Esophagus muscularis mucosa (tissue), 3 donors: ENCODE data around the gene STX3.

Experiments used
- POLR2AphosphoS5 ChIP-seq, 2 donors: sonication (generic); formaldehyde crosslinking; IDR thresholded peaks; one replicate each; pipeline ENCODE4 v1.6.1; 2017; ENCODE audit warnings: antibody characterized with exemption in 2 of 2
- TF ChIP-seq, protein P1 (sequence below), 3 experiments: fragments of 200-600 bp in 2 of 3; fragments of 450-650 bp in 1 of 3; sonication (generic) in 2 of 3; IDR thresholded peaks; one replicate each; pipeline ENCODE4 v1.5.1; 2017 to 2019; ENCODE audit warnings: antibody characterized with exemption in 3 of 3, mild to moderate bottlenecking in 2 of 3, moderate library complexity in 1 of 3

DNA sequence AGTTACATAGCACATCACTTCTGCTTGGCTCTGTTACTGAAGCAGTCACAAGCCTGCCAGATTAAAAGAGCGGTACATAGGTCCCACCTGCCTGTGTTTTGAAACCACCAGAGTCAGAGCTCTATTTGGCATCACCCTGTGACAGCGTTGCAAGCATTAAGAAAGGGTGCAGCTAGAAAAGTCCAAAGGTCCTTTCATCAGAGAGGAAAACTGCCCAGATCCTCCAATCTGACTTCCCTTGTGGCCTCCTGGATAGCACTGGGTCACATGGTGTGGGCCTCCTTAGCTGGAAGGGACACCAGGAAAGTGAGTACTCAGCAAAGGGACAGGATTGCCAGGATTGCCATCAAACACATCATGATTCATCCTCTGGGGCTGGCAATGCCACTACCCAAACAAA lies 22.9 kb downstream of the STX3 start:
- TF ChIP-seq, protein P1, sequence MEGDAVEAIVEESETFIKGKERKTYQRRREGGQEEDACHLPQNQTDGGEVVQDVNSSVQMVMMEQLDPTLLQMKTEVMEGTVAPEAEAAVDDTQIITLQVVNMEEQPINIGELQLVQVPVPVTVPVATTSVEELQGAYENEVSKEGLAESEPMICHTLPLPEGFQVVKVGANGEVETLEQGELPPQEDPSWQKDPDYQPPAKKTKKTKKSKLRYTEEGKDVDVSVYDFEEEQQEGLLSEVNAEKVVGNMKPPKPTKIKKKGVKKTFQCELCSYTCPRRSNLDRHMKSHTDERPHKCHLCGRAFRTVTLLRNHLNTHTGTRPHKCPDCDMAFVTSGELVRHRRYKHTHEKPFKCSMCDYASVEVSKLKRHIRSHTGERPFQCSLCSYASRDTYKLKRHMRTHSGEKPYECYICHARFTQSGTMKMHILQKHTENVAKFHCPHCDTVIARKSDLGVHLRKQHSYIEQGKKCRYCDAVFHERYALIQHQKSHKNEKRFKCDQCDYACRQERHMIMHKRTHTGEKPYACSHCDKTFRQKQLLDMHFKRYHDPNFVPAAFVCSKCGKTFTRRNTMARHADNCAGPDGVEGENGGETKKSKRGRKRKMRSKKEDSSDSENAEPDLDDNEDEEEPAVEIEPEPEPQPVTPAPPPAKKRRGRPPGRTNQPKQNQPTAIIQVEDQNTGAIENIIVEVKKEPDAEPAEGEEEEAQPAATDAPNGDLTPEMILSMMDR (IDR thresholded peaks at IDR 0.05), result no peak
- no peak for TF ChIP-seq POLR2AphosphoS5 (IDR thresholded peaks at IDR 0.05)
